ENCODE results near the gene CKAP2L.

CKAP2L gene

DNA sequence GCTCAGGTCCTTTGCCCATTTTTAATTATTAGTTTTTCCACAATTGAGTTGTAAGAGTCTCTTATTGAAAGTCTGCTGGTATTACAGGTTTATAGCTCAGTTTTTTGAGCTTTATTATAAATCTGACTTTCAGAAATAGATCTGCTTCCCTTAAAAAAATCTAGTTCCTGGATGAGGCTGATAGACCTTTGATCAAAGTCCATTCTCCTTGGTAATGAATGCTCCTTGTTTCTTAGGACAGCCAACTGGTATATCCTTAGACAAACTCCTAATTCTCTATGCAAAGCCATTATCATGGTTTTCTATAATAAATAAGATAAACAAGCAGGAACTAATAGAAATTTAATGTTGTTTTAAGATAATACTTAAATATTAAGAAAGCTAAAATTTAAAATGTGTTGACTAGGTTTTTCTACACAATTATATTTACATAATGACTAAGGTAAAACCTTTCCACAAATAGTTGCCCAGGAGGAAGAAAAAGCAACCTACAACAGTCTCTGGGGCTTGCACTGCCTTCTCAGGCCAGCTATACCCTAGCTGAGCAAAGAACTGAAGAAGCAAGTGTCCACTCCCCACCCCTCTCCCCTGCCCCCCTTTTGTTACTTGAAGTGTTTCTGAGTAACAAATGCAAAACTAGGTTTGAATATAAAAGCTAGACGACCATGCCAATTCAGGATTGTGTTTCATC, 26.7 kb downstream of the CKAP2L start:
- Histone ChIP-seq H3K27me3 (ENCODE audit: insufficient read depth, poor library complexity, severe bottlenecking) (no peaks in the 10 kb centered on the region), H3K4me1 (ENCODE audit: insufficient read depth, poor library complexity, severe bottlenecking) (peaks cover 15% of the 10 kb centered on the region), H3K4me3 (ENCODE audit: severe bottlenecking) (no peak overlapping the region), H3K9me3 (ENCODE audit: severe bottlenecking) (no peaks in the 10 kb centered on the region), H3K36me3 (ENCODE audit: low read depth) (peaks cover 55% of the 10 kb centered on the region), H3K27ac (ENCODE audit: poor library complexity, severe bottlenecking) (peak overlapping the region; percentile 39)
- DNase-seq (ENCODE audit: low spot score) (no peak), ATAC-seq (ENCODE audit: low read depth) (no peak)
- TF ChIP-seq, protein P1, sequence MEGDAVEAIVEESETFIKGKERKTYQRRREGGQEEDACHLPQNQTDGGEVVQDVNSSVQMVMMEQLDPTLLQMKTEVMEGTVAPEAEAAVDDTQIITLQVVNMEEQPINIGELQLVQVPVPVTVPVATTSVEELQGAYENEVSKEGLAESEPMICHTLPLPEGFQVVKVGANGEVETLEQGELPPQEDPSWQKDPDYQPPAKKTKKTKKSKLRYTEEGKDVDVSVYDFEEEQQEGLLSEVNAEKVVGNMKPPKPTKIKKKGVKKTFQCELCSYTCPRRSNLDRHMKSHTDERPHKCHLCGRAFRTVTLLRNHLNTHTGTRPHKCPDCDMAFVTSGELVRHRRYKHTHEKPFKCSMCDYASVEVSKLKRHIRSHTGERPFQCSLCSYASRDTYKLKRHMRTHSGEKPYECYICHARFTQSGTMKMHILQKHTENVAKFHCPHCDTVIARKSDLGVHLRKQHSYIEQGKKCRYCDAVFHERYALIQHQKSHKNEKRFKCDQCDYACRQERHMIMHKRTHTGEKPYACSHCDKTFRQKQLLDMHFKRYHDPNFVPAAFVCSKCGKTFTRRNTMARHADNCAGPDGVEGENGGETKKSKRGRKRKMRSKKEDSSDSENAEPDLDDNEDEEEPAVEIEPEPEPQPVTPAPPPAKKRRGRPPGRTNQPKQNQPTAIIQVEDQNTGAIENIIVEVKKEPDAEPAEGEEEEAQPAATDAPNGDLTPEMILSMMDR (IDR thresholded peaks at IDR 0.05; ENCODE audit: poor library complexity, severe bottlenecking): no peak

- no peaks in the 10 kb centered on the region for H3K9me3 ChIP-seq (ENCODE audit: severe bottlenecking)
- ATAC-seq (ENCODE audit: low read depth) (no peak), DNase-seq (ENCODE audit: low spot score) (no peak)
- H3K36me3 ChIP-seq (ENCODE audit: low read depth): peaks cover 17% of the 10 kb centered on the region
- no peak overlapping the region for H3K4me3 ChIP-seq (ENCODE audit: severe bottlenecking)
- H3K27me3 ChIP-seq (ENCODE audit: insufficient read depth, poor library complexity, severe bottlenecking): no peaks in the 10 kb centered on the region
- TF ChIP-seq, protein P1 (IDR thresholded peaks at IDR 0.05; ENCODE audit: poor library complexity, severe bottlenecking): no peak
- H3K4me1 ChIP-seq (ENCODE audit: insufficient read depth, poor library complexity, severe bottlenecking): peaks cover 15% of the 10 kb centered on the region
- no peak overlapping the region for H3K27ac ChIP-seq (ENCODE audit: poor library complexity, severe bottlenecking)
These were observed 30.5 kb downstream of the CKAP2L start for GRCh38 chr2:112733871-112734270.

DNA sequence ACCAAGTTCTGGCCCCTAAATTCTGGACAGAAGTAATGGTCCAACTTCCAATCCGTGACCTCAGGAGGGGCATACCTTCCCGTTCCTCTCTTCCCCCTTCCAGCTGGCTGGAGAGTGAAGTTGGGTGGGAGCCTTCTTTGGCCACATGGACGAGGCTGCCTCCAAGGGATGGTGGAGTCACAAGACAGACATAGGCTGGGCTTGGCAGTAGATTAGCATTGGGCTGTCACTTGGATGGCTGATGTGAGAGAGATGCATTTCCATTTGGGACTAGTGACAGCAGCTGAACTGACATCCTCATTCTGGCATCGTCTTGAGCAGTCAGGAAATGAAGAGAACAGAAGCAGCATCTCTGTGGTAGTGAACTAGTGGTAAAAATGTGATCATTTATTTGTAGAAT, 31.0 kb downstream of the CKAP2L start:
- Histone ChIP-seq H3K27ac (ENCODE audit: poor library complexity, severe bottlenecking) (no peak overlapping the region), H3K9me3 (ENCODE audit: severe bottlenecking) (no peaks in the 10 kb centered on the region), H3K27me3 (ENCODE audit: insufficient read depth, poor library complexity, severe bottlenecking) (no peaks in the 10 kb centered on the region), H3K4me3 (ENCODE audit: severe bottlenecking) (no peak overlapping the region), H3K36me3 (ENCODE audit: low read depth) (peaks cover 13% of the 10 kb centered on the region), H3K4me1 (ENCODE audit: insufficient read depth, poor library complexity, severe bottlenecking) (peaks cover 15% of the 10 kb centered on the region)
- DNase-seq (ENCODE audit: low spot score): no peak
- no peak for ATAC-seq (ENCODE audit: low read depth)
- TF ChIP-seq, protein P1 (IDR thresholded peaks at IDR 0.05; ENCODE audit: poor library complexity, severe bottlenecking): no peak

DNA sequence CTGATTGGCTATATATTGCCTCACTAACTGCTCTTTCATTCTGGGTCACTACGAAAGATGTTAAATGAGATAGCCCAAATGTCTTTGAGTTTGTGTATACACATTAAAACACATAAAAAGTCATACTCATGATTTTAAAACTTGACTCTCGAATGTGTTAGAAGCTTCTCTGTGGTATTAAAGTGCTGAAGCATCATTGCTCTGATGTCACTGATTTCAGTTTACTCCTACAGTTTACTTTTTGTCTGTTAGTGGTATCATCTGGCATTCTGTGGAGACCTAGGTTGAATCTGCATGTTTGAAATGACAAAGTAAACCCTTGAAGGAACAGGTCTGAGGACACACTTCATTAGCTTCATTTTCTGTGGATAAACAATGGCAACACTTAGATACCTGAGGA, 32.9 kb downstream of the CKAP2L start:
- no peaks in the 10 kb centered on the region for H3K36me3 ChIP-seq (ENCODE audit: low read depth)
- TF ChIP-seq, protein P1 (IDR thresholded peaks at IDR 0.05; ENCODE audit: poor library complexity, severe bottlenecking): no peak
- DNase-seq (ENCODE audit: low spot score) (no peak), ATAC-seq (ENCODE audit: low read depth) (no peak)
- no peaks in the 10 kb centered on the region for H3K27me3 ChIP-seq (ENCODE audit: insufficient read depth, poor library complexity, severe bottlenecking)
- peaks cover 1% of the 10 kb centered on the region for H3K4me1 ChIP-seq (ENCODE audit: insufficient read depth, poor library complexity, severe bottlenecking)
- H3K9me3 ChIP-seq (ENCODE audit: severe bottlenecking): no peaks in the 10 kb centered on the region
- no peak overlapping the region for H3K4me3 ChIP-seq (ENCODE audit: severe bottlenecking)
- H3K27ac ChIP-seq (ENCODE audit: poor library complexity, severe bottlenecking): no peak overlapping the region

- Histone ChIP-seq H3K27ac (ENCODE audit: poor library complexity, severe bottlenecking) (no peak overlapping the region), H3K4me3 (ENCODE audit: severe bottlenecking) (no peak overlapping the region), H3K9me3 (ENCODE audit: severe bottlenecking) (no peaks in the 10 kb centered on the region), H3K4me1 (ENCODE audit: insufficient read depth, poor library complexity, severe bottlenecking) (peaks cover 7% of the 10 kb centered on the region), H3K36me3 (ENCODE audit: low read depth) (no peaks in the 10 kb centered on the region), H3K27me3 (ENCODE audit: insufficient read depth, poor library complexity, severe bottlenecking) (no peaks in the 10 kb centered on the region)
- TF ChIP-seq, protein P1 (IDR thresholded peaks at IDR 0.05; ENCODE audit: poor library complexity, severe bottlenecking): no peak
- DNase-seq (ENCODE audit: low spot score): no peak
- ATAC-seq (ENCODE audit: low read depth): no peak
These were observed 33.6 kb downstream of the CKAP2L start for GRCh38 chr2:112730791-112731190.
